SK-N-SH (cell line): ENCODE measurements around the gene BTNL2. TPM values are rescaled to one million over a fixed set of nuclear protein-coding genes. Genes with fewer than 3 reads are reported as not detected.

ENCODE experiments used
- CTCF ChIA-PET: fragments of 300-600, 350-600 bp; formaldehyde crosslinking; extraction: SDS; loops from one replicate; lab custom pipeline; 2021; lab: Yijun Ruan, JAX
- POLR2A ChIA-PET: fragments of 350-600 bp; sonication (Branson Sonifier 250); formaldehyde crosslinking; extraction: SDS; loops from one replicate; lab custom pipeline; 2020; ENCODE audit warnings: antibody characterized with exemption, inconsistent platforms; lab: Yijun Ruan, JAX
- DNase-seq: peaks from one replicate; pipeline ENCODE4 v3.0.0; 2012
- H2AFZ ChIP-seq: fragments of 200-600 bp; sonication (generic); 2 replicates; pipeline ENCODE4 v1.8.1; 2016; ENCODE audit warnings: antibody characterized with exemption, mild to moderate bottlenecking, low read depth
- H3F3A ChIP-seq: fragments of 200-600 bp; sonication (generic); replicated peaks from 2 replicates; pipeline ENCODE3; 2016; ENCODE audit warnings: antibody characterized with exemption, mild to moderate bottlenecking; ENCODE audit not compliant: insufficient read depth
- H3K27ac ChIP-seq, 2 experiments: fragments of 200-500 bp in 1 of 2; fragments of 200-600 bp in 1 of 2; sonication (Bioruptor generic) in 1 of 2; sonication (generic), shearing (Covaris generic) in 1 of 2; 2 replicates each; pipeline versions ENCODE4 v1.5.1 to v1.6.1; 2014 to 2016; ENCODE audit warnings: low read depth in 2 of 2, inconsistent platforms in 1 of 2, low read length in 1 of 2, mild to moderate bottlenecking in 1 of 2, mixed read lengths in 1 of 2
- H3K27me3 ChIP-seq: fragments of 200-600 bp; sonication (generic), shearing (Covaris generic); 2 replicates; pipeline ENCODE4 v1.6.1; 2016; ENCODE audit warnings: mixed run types; ENCODE audit not compliant: insufficient read depth
- H3K36me3 ChIP-seq, 2 experiments: fragments of 200-500 bp in 1 of 2; fragments of 200-600 bp in 1 of 2; sonication (Bioruptor generic) in 1 of 2; sonication (generic) in 1 of 2; replicated peaks in 1 of 2; 2 replicates each; pipeline versions ENCODE3 to v1.5.1; 2014 to 2016; ENCODE audit warnings: low read length in 1 of 2, mild to moderate bottlenecking in 1 of 2; ENCODE audit not compliant: insufficient read depth in 2 of 2, control insufficient read depth in 1 of 2
- H3K4me1 ChIP-seq, 2 experiments: fragments of 200-500 bp in 1 of 2; fragments of 200-600 bp in 1 of 2; sonication (Bioruptor generic) in 1 of 2; sonication (generic), shearing (Covaris generic) in 1 of 2; 2 replicates each; pipeline versions ENCODE4 v1.5.1 to v1.6.1; 2014 to 2016; ENCODE audit warnings: low read depth in 1 of 2, low read length in 1 of 2, mixed run types in 1 of 2; ENCODE audit not compliant: insufficient read depth in 2 of 2, control insufficient read depth in 1 of 2
- H3K4me2 ChIP-seq: fragments of 200-600 bp; sonication (generic), shearing (Covaris generic); 2 replicates; pipeline ENCODE4 v1.6.1; 2017; ENCODE audit warnings: mixed run types
- H3K4me3 ChIP-seq, 2 experiments: fragments of 200-500 bp in 1 of 2; fragments of 200-600 bp in 1 of 2; sonication (Bioruptor generic) in 1 of 2; sonication (generic), shearing (Covaris generic) in 1 of 2; 2 replicates each; pipeline versions ENCODE4 v1.5.1 to v1.8.1; 2014 to 2016; ENCODE audit warnings: low read depth in 2 of 2, inconsistent platforms in 1 of 2, low read length in 1 of 2, mild to moderate bottlenecking in 1 of 2, mixed read lengths in 1 of 2, moderate library complexity in 1 of 2
- H3K79me2 ChIP-seq: fragments of 200-600 bp; sonication (generic); 2 replicates; pipeline ENCODE4 v1.8.1; 2017; ENCODE audit warnings: mild to moderate bottlenecking; ENCODE audit not compliant: insufficient read depth
- H3K9ac ChIP-seq: fragments of 200-600 bp; sonication (generic); 2 replicates; pipeline ENCODE4 v1.6.1; 2017; ENCODE audit warnings: mixed run types
- H3K9me2 ChIP-seq: fragments of 200-600 bp; sonication (generic); 2 replicates; pipeline ENCODE4 v1.6.1; 2017; ENCODE audit warnings: mixed run types
- H3K9me3 ChIP-seq: fragments of 200-600 bp; sonication (generic); 2 replicates; pipeline ENCODE4 v1.6.1; 2017; ENCODE audit warnings: mixed run types, mild to moderate bottlenecking, moderate library complexity
- H4K20me1 ChIP-seq: fragments of 200-600 bp; sonication (generic); 2 replicates; pipeline ENCODE4 v1.6.1; 2017; ENCODE audit warnings: mild to moderate bottlenecking, mixed run types; ENCODE audit not compliant: insufficient read depth
- EP300 ChIP-seq, 2 experiments: IDR thresholded peaks; 2 replicates each; pipeline versions ENCODE4 v1.4.0 to v1.6.1; 2012; ENCODE audit warnings: borderline replicate concordance in 1 of 2, low read depth in 1 of 2, low read length in 1 of 2
- EZH2phosphoT487 ChIP-seq: fragments of 200-600 bp; sonication (generic); IDR thresholded peaks from 2 replicates; pipeline ENCODE4 v1.6.1; 2017; ENCODE audit warnings: low read depth, mixed run types, mild to moderate bottlenecking, antibody characterized with exemption, moderate library complexity, borderline replicate concordance
- FOSL2 ChIP-seq: IDR thresholded peaks from 2 replicates; pipeline ENCODE4 v1.4.0; 2012; ENCODE audit warnings: low read depth, mild to moderate bottlenecking, moderate library complexity, borderline replicate concordance
- FOXM1 ChIP-seq: IDR thresholded peaks from 2 replicates; pipeline ENCODE4 v1.4.0; 2012; ENCODE audit warnings: low read depth, mild to moderate bottlenecking
- GATA2 ChIP-seq: sonication (generic); formaldehyde crosslinking; IDR thresholded peaks from 2 replicates; pipeline ENCODE4 v1.5.0; 2020; ENCODE audit warnings: mild to moderate bottlenecking, missing genetic modification reagents
- IRF3 ChIP-seq: fragments of 150-350 bp; IDR thresholded peaks from 2 replicates; pipeline ENCODE4 v1.6.1; 2016; ENCODE audit warnings: mild to moderate bottlenecking, low read depth, low read length
- MAX ChIP-seq: IDR thresholded peaks from 2 replicates; pipeline ENCODE4 v1.4.0; 2012; ENCODE audit warnings: low read depth
- MEF2A ChIP-seq: IDR thresholded peaks from 2 replicates; pipeline ENCODE4 v1.4.0; 2012; ENCODE audit warnings: low read depth, borderline replicate concordance
- MXI1 ChIP-seq: IDR thresholded peaks from 2 replicates; pipeline ENCODE4 v1.6.1; 2012; ENCODE audit warnings: mild to moderate bottlenecking, low read depth, low read length, improper control_type of control experiment
- NFIC ChIP-seq: IDR thresholded peaks from 2 replicates; pipeline ENCODE4 v1.4.0; 2012; ENCODE audit warnings: borderline replicate concordance
- NRF1 ChIP-seq: IDR thresholded peaks from 2 replicates; pipeline ENCODE4 v1.6.1; 2012; ENCODE audit warnings: low read depth, mild to moderate bottlenecking, low read length
- RCOR1 ChIP-seq: fragments of 150-350 bp; IDR thresholded peaks from 2 replicates; pipeline ENCODE4 v1.6.1; 2017; ENCODE audit warnings: antibody characterized with exemption, low read length
- REST ChIP-seq: IDR thresholded peaks from 2 replicates; pipeline ENCODE4 v1.6.1; 2012; ENCODE audit warnings: mild to moderate bottlenecking, low read depth, low read length, moderate library complexity
- RXRA ChIP-seq: IDR thresholded peaks from 2 replicates; pipeline ENCODE4 v1.4.0; 2012; ENCODE audit warnings: low read depth, mild to moderate bottlenecking, borderline replicate concordance
- SIN3A ChIP-seq: IDR thresholded peaks from 2 replicates; pipeline ENCODE4 v1.6.1; 2012; ENCODE audit warnings: low read depth, mild to moderate bottlenecking, low read length, moderate library complexity, borderline replicate concordance
- TAF1 ChIP-seq: IDR thresholded peaks from 2 replicates; pipeline ENCODE4 v1.6.1; 2012; ENCODE audit warnings: low read depth, mild to moderate bottlenecking, low read length, moderate library complexity, borderline replicate concordance
- USF1 ChIP-seq: IDR thresholded peaks from 2 replicates; pipeline ENCODE4 v1.4.0; 2012; ENCODE audit warnings: low read depth, borderline replicate concordance
- USF2 ChIP-seq: fragments of 150-350 bp; IDR thresholded peaks from 2 replicates; pipeline ENCODE4 v1.6.1; 2017; ENCODE audit warnings: antibody characterized with exemption, low read length, low read depth, borderline replicate concordance
- YY1 ChIP-seq: IDR thresholded peaks from 2 replicates; pipeline ENCODE4 v1.4.0; 2012; ENCODE audit warnings: low read depth, mild to moderate bottlenecking
- WGBS: methylation state at CpG from one replicate; pipeline ENCODE4 v1.1.6; 2017; ENCODE audit warnings: low lambda C conversion rate; 5-methylcytosine and 5-hydroxymethylcytosine counted together
- polyA plus RNA-seq, 3 experiments: library from polyadenylated mRNA; depleted of rRNA; stranded (reverse); fragments of >200 nt; gene quantifications; 2 replicates each; pipeline ENCODE4 v1.2.3, GENCODE V29; 2012

Gene BTNL2
- polyA plus RNA-seq, 1 of the 3 experiments (the other 2 are of a cell fraction), result not detected

GRCh38 chr6:32402812-32403211 lies 4.2 kb downstream of the BTNL2 start:
- Histone ChIP-seq H3F3A (no peaks in the 10 kb centered on the region), H3K4me2 (no peak overlapping the region), H3K36me3 (no peaks in the 10 kb centered on the region), H3K9ac (no peak overlapping the region), H4K20me1 (no peaks in the 10 kb centered on the region), H3K79me2 (no peaks in the 10 kb centered on the region), H3K27ac (no peak overlapping the region), H3K4me1 (no peaks in the 10 kb centered on the region), H2AFZ (no peak overlapping the region), H3K4me3 (no peak overlapping the region), H3K9me3 (no peaks in the 10 kb centered on the region), H3K27me3 (peaks cover 36% of the 10 kb centered on the region), H3K9me2 (no peaks in the 10 kb centered on the region)
- DNase-seq, result no peak
- WGBS, result 10% methylated on average over 3 of the region's 8 CpGs
- CTCF ChIA-PET, result no interaction called here
- POLR2A ChIA-PET, result no interaction called here
- TF ChIP-seq FOSL2 (no peak), IRF3 (no peak), SIN3A (no peak)

- ChIA-PET CTCF (interaction anchor here (0.7 to 6.5 kb wide), 2 partner anchors 13 to 467 kb away, joined by 3 to 34 read pairs; no protein-coding TSS in a partner anchor), POLR2A (no interaction called here)
- Histone ChIP-seq H3K9me2 (no peaks in the 10 kb centered on the region), H3K27ac (no peak overlapping the region), H3K9me3 (no peaks in the 10 kb centered on the region), H3K9ac (no peak overlapping the region), H4K20me1 (no peaks in the 10 kb centered on the region), H3K4me3 (no peak overlapping the region), H3K4me2 (no peak overlapping the region), H3K4me1 (no peaks in the 10 kb centered on the region), H3K79me2 (no peaks in the 10 kb centered on the region), H3F3A (no peaks in the 10 kb centered on the region), H2AFZ (no peak overlapping the region), H3K27me3 (peaks cover 32% of the 10 kb centered on the region), H3K36me3 (no peaks in the 10 kb centered on the region)
- no peak for DNase-seq
- WGBS, result 0% methylated on average over 3 of the region's 4 CpGs
- TF ChIP-seq EP300 (IDR thresholded peaks at IDR 0.05; ENCODE audit: borderline replicate concordance in 1 of 2, low read depth in 1 of 2, low read length in 1 of 2), result no peak
- no peak for TF ChIP-seq FOXM1
- TF ChIP-seq RXRA, result no peak
- no peak for TF ChIP-seq TAF1
- no peak for TF ChIP-seq MEF2A
- no peak for TF ChIP-seq USF2
- no peak for TF ChIP-seq MAX
- TF ChIP-seq YY1, result no peak
- no peak for TF ChIP-seq EZH2phosphoT487
- TF ChIP-seq NFIC, result no peak
- no peak for TF ChIP-seq GATA2 (CRISPR knock-in tag)
- TF ChIP-seq MXI1, result no peak
- TF ChIP-seq REST, result no peak
- TF ChIP-seq RCOR1, result no peak
- no peak for TF ChIP-seq NRF1
- TF ChIP-seq USF1, result no peak
Measured at GRCh38 chr6:32401284-32401963, 5.6 kb downstream of the BTNL2 start.
